ENCODE measurements around the gene FGD4. TPM values are rescaled to one million over a fixed set of nuclear protein-coding genes. Genes with fewer than 3 reads are reported as not detected.

FGD4 gene
- total and polyA plus RNA-seq, 4 donors = 4.8 to 64.6 (median 24.2) TPM

- Histone ChIP-seq H3K36me3 (ENCODE audit: control insufficient read depth in 4 of 4, insufficient read depth in 4 of 4, low read length in 4 of 4) (peaks cover 0 to 2% (median 0%) of the 10 kb centered on the region in 4 donors), H3K4me3 (no peak overlapping the region), H3K27ac (ENCODE audit: low read depth in 1 of 2, low read length in 1 of 2) (no peak overlapping the region), H3K27me3 (ENCODE audit: control insufficient read depth in 3 of 3, insufficient read depth in 3 of 3, low read length in 2 of 3) (no peaks in the 10 kb centered on the region), H3K4me1 (ENCODE audit: control insufficient read depth in 5 of 5, insufficient read depth in 5 of 5, low read length in 5 of 5) (peaks cover 2 to 8% (median 6%) of the 10 kb centered on the region in 5 donors), H3K9me3 (ENCODE audit: control insufficient read depth in 4 of 4, insufficient read depth in 3 of 4, low read length in 3 of 4) (no peaks in the 10 kb centered on the region), H3K9ac (ENCODE audit: insufficient read depth in 1 of 2, low read length in 2 of 2) (no peak overlapping the region)
- ATAC-seq (ENCODE audit: insufficient read depth, low FRiP score) (no peak), DNase-seq (no peak)
- no peak for TF ChIP-seq CTCF (IDR thresholded peaks at IDR 0.05; ENCODE audit: control extremely low read depth, extremely low read depth)
- 95 to 96% methylated on average over 4 of the region's 4 CpGs for WGBS, 2 donors
These were observed 44.1 kb downstream of the FGD4 start for GRCh38 chr12:32443491-32443890.

- TF ChIP-seq CTCF (IDR thresholded peaks at IDR 0.05; ENCODE audit: control extremely low read depth, extremely low read depth) = no peak
- DNase-seq (peak in 2 of 3 donors; percentile 44 to 58), ATAC-seq (ENCODE audit: insufficient read depth, low FRiP score) (no peak)
- Histone ChIP-seq H3K4me3 (no peak overlapping the region), H3K36me3 (ENCODE audit: control insufficient read depth in 4 of 4, insufficient read depth in 4 of 4, low read length in 4 of 4) (peaks cover 0 to 2% (median 0%) of the 10 kb centered on the region in 4 donors), H3K27ac (ENCODE audit: low read depth in 1 of 2, low read length in 1 of 2) (no peak overlapping the region), H3K9me3 (ENCODE audit: control insufficient read depth in 4 of 4, insufficient read depth in 3 of 4, low read length in 3 of 4) (no peaks in the 10 kb centered on the region), H3K9ac (ENCODE audit: insufficient read depth in 1 of 2, low read length in 2 of 2) (no peak overlapping the region), H3K27me3 (ENCODE audit: control insufficient read depth in 3 of 3, insufficient read depth in 3 of 3, low read length in 2 of 3) (no peaks in the 10 kb centered on the region), H3K4me1 (ENCODE audit: control insufficient read depth in 5 of 5, insufficient read depth in 5 of 5, low read length in 5 of 5) (peaks cover 2 to 10% (median 6%) of the 10 kb centered on the region in 5 donors)
- WGBS, 2 donors = 21 to 27% methylated on average over 2 of the region's 2 CpGs
These were observed 45.5 kb downstream of the FGD4 start for GRCh38 chr12:32444895-32445294.

- Histone ChIP-seq H3K9me3 (ENCODE audit: control insufficient read depth in 4 of 4, insufficient read depth in 3 of 4, low read length in 3 of 4) (no peaks in the 10 kb centered on the region), H3K4me1 (ENCODE audit: control insufficient read depth in 5 of 5, insufficient read depth in 5 of 5, low read length in 5 of 5) (peaks cover 2 to 10% (median 6%) of the 10 kb centered on the region in 5 donors), H3K27ac (ENCODE audit: low read depth in 1 of 2, low read length in 1 of 2) (no peak overlapping the region), H3K4me3 (no peak overlapping the region), H3K36me3 (ENCODE audit: control insufficient read depth in 4 of 4, insufficient read depth in 4 of 4, low read length in 4 of 4) (peaks cover 0 to under 1% (median 0%) of the 10 kb centered on the region in 4 donors), H3K27me3 (ENCODE audit: control insufficient read depth in 3 of 3, insufficient read depth in 3 of 3, low read length in 2 of 3) (no peaks in the 10 kb centered on the region), H3K9ac (ENCODE audit: insufficient read depth in 1 of 2, low read length in 2 of 2) (no peak overlapping the region)
- WGBS, 2 donors = 84 to 89% methylated on average over 1 of the region's 1 CpG
- TF ChIP-seq CTCF (IDR thresholded peaks at IDR 0.05; ENCODE audit: control extremely low read depth, extremely low read depth) = no peak
- DNase-seq = no peak
- ATAC-seq (ENCODE audit: insufficient read depth, low FRiP score) = no peak
These were observed 46.0 kb downstream of the FGD4 start for GRCh38 chr12:32445356-32445755.

Data from lung (tissue), 12 donors.